ENCODE results near the gene CORO1A. TPM values are rescaled to one million over a fixed set of nuclear protein-coding genes. Genes with fewer than 3 reads are reported as not detected.

CORO1A gene
- total RNA-seq, 1 experiment from 2014 or later, result 10.3 TPM

DNA sequence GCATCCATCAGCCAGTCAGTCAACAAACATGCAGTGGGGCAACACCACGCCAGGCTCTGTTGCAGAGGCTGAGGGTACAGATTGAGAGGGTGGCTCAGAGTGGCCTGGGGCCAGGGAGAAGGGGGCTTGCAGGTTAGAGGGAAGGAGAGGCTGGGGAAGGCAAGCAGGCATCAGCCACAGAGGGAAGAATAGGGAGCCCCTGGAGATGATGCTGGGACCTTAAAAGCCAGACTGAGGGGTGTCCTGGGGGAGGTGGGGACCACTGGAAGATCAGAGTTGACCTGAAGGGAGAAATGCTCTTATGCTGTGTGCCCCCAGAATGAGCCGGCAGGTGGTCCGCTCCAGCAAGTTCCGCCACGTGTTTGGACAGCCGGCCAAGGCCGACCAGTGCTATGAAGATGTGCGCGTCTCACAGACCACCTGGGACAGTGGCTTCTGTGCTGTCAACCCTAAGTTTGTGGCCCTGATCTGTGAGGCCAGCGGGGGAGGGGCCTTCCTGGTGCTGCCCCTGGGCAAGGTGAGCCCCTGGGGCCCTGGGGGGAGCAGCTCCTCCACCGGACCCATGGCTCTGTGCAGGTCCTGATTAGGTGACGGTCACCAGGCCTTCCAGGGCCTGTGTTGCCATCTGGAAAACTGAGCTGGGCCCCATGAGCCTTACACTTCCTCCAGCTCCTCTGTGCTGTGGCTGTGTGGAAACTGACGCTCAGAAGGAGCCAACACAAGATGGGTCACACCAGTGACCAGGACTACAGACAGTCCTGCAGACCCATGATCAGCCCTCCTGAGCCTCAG is 1.7 kb downstream of the CORO1A start:
- Histone ChIP-seq H3K9ac (ENCODE audit: low read length) (no peak overlapping the region), H3K27ac (ENCODE audit: low read length) (no peak overlapping the region)

DNA sequence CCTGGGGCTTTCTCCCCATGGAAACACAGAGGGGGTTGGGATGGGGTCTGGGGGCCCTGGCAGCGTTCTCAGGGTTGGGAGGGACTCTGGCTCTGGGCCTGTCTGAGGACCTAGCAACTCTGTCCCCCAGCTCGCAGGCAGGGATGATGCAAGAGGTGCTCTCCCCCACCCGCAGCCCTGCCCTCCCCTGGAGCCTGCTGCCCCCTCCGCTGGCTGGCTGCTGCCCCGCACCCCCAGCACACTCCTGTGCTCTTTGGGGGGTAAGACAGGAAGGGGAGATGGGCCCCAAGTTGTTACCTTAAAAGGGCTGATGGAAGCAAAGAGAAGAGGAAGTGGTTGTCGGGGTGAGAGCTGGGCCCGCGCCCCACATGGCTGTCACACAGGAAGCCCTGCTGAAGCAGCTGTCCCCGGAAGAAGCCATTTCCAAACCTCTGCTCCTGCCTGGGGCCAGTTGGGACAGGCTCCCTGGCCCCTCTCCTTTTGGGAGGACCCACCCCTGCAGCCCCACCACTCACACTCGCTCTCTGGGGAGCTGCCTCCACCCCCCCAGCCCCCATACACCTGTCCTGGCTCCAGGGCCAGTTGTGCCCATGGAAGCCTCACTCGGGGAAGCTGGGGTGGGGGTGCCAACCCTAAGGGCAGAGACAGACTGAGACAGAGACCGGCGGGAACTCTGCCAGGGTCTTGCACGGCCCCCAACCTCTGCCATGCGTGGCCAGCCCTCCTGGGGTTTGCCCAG is 2.5 kb downstream of the CORO1A start:
- no TSS peak for BruUV-seq (replicated peaks)
- Histone ChIP-seq H4K20me1 (ENCODE audit: low read length) (no peaks in the 10 kb centered on the region), H3K9me2 (replicated peaks; ENCODE audit: low read length) (no peaks in the 10 kb centered on the region), H2AFZ (ENCODE audit: low read length) (no peak overlapping the region), H3K4me3 (ENCODE audit: low read length) (no peak overlapping the region), H3K9ac (ENCODE audit: low read length) (no peak overlapping the region), H3K4me2 (ENCODE audit: low read length) (no peak overlapping the region), H3K4me1 (ENCODE audit: insufficient read depth, low read length) (no peaks in the 10 kb centered on the region), H3F3A (ENCODE audit: low read length, unreplicated experiment) (no peaks in the 10 kb centered on the region), H3K27ac (ENCODE audit: low read length) (no peak overlapping the region), H3K36me3 (ENCODE audit: low read depth, low read length) (no peaks in the 10 kb centered on the region), H3K27me3 (ENCODE audit: low read length) (no peaks in the 10 kb centered on the region), H3K79me2 (ENCODE audit: low read length) (no peaks in the 10 kb centered on the region), H3K9me3 (ENCODE audit: low read length) (no peaks in the 10 kb centered on the region)
- TF ChIP-seq, protein P1, sequence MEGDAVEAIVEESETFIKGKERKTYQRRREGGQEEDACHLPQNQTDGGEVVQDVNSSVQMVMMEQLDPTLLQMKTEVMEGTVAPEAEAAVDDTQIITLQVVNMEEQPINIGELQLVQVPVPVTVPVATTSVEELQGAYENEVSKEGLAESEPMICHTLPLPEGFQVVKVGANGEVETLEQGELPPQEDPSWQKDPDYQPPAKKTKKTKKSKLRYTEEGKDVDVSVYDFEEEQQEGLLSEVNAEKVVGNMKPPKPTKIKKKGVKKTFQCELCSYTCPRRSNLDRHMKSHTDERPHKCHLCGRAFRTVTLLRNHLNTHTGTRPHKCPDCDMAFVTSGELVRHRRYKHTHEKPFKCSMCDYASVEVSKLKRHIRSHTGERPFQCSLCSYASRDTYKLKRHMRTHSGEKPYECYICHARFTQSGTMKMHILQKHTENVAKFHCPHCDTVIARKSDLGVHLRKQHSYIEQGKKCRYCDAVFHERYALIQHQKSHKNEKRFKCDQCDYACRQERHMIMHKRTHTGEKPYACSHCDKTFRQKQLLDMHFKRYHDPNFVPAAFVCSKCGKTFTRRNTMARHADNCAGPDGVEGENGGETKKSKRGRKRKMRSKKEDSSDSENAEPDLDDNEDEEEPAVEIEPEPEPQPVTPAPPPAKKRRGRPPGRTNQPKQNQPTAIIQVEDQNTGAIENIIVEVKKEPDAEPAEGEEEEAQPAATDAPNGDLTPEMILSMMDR (conservative IDR thresholded peaks at IDR 0.05; ENCODE audit: low read depth, low read length), result no peak
- TF ChIP-seq EZH2phosphoT487 (IDR thresholded peaks at IDR 0.05; ENCODE audit: borderline replicate concordance, low read length), result no peak
- TF ChIP-seq EZH2 (IDR thresholded peaks at IDR 0.05; ENCODE audit: low read length, unreplicated experiment), result no peak
- ATAC-seq, result no peak
- DNase-seq, result no peak
- ChIA-PET CTCF (no interaction called here), POLR2A (ENCODE audit: unreplicated experiment) (no interaction called here)
- intact Hi-C loops (cut with micrococcal nuclease), result no loop called here

More for the DNA sequence above, 1.7 kb downstream of the CORO1A start:
- H3K27me3 ChIP-seq (ENCODE audit: low read length), result no peaks in the 10 kb centered on the region
- no peak overlapping the region for H2AFZ ChIP-seq (ENCODE audit: low read length)
- no peak for ATAC-seq
- no peaks in the 10 kb centered on the region for H4K20me1 ChIP-seq (ENCODE audit: low read length)
- no peaks in the 10 kb centered on the region for H3K36me3 ChIP-seq (ENCODE audit: low read depth, low read length)
- DNase-seq, result no peak
- H3K4me2 ChIP-seq (ENCODE audit: low read length), result no peak overlapping the region
- H3K79me2 ChIP-seq (ENCODE audit: low read length), result no peaks in the 10 kb centered on the region
- ChIA-PET POLR2A (ENCODE audit: unreplicated experiment) (no interaction called here), CTCF (no interaction called here)
- no peaks in the 10 kb centered on the region for H3K9me3 ChIP-seq (ENCODE audit: low read length)
- H3F3A ChIP-seq (ENCODE audit: low read length, unreplicated experiment), result no peaks in the 10 kb centered on the region
- no peak overlapping the region for H3K4me3 ChIP-seq (ENCODE audit: low read length)
- intact Hi-C loops (cut with micrococcal nuclease), result no loop called here
- no peak for TF ChIP-seq EZH2phosphoT487 (IDR thresholded peaks at IDR 0.05; ENCODE audit: borderline replicate concordance, low read length)
- TF ChIP-seq, protein P1 (conservative IDR thresholded peaks at IDR 0.05; ENCODE audit: low read depth, low read length), result no peak
- TF ChIP-seq EZH2 (IDR thresholded peaks at IDR 0.05; ENCODE audit: low read length, unreplicated experiment), result no peak
- H3K4me1 ChIP-seq (ENCODE audit: insufficient read depth, low read length), result no peaks in the 10 kb centered on the region
- no peaks in the 10 kb centered on the region for H3K9me2 ChIP-seq (replicated peaks; ENCODE audit: low read length)
- no TSS peak for BruUV-seq (replicated peaks)

GRCh38 chr16:30186444-30186781 is 3.0 kb downstream of the CORO1A start:
- Histone ChIP-seq H3K4me3 (ENCODE audit: low read length) (no peak overlapping the region), H4K20me1 (ENCODE audit: low read length) (no peaks in the 10 kb centered on the region), H3K79me2 (ENCODE audit: low read length) (no peaks in the 10 kb centered on the region), H3K9ac (ENCODE audit: low read length) (no peak overlapping the region), H3K36me3 (ENCODE audit: low read depth, low read length) (no peaks in the 10 kb centered on the region), H3K4me2 (ENCODE audit: low read length) (no peak overlapping the region), H3F3A (ENCODE audit: low read length, unreplicated experiment) (no peaks in the 10 kb centered on the region), H3K27me3 (ENCODE audit: low read length) (no peaks in the 10 kb centered on the region), H2AFZ (ENCODE audit: low read length) (no peak overlapping the region), H3K27ac (ENCODE audit: low read length) (no peak overlapping the region), H3K4me1 (ENCODE audit: insufficient read depth, low read length) (no peaks in the 10 kb centered on the region), H3K9me3 (ENCODE audit: low read length) (no peaks in the 10 kb centered on the region), H3K9me2 (replicated peaks; ENCODE audit: low read length) (no peaks in the 10 kb centered on the region)
- CTCF ChIA-PET, result no interaction called here
- TF ChIP-seq, protein P1 (conservative IDR thresholded peaks at IDR 0.05; ENCODE audit: low read depth, low read length), result no peak
- POLR2A ChIA-PET (ENCODE audit: unreplicated experiment), result no interaction called here
- ATAC-seq (no peak), DNase-seq (no peak)
- intact Hi-C loops (cut with micrococcal nuclease), result no loop called here
- no TSS peak for BruUV-seq (replicated peaks)

Measured in PC-3 (cell line).